GM12878 (cell line): ENCODE measurements around the gene NEU1.

ENCODE experiments used
- EED ChIP-seq: sonication (generic); IDR thresholded peaks from 2 replicates; pipeline ENCODE4 v1.6.1; 2016; ENCODE audit warnings: antibody characterized with exemption, low read depth
- PAX5 ChIP-seq: IDR thresholded peaks from 2 replicates; pipeline ENCODE4 v1.6.1; 2011; ENCODE audit warnings: low read depth, low read length, borderline replicate concordance
- POLR2A ChIP-seq: IDR thresholded peaks from 2 replicates; pipeline ENCODE4 v1.6.1; 2011; ENCODE audit warnings: low read depth, mild to moderate bottlenecking, low read length
- SMAD1 ChIP-seq: fragments of 450-650 bp; IDR thresholded peaks from 2 replicates; pipeline ENCODE4 v1.6.1; 2018; ENCODE audit warnings: mild to moderate bottlenecking, low read depth; ENCODE audit not compliant: partially characterized antibody
- SP1 ChIP-seq: IDR thresholded peaks from one replicate; pipeline ENCODE4 v1.6.1; 2011; ENCODE audit warnings: low read depth, low read length
- STAT1 ChIP-seq: fragments of 450-650 bp; conservative IDR thresholded peaks from 2 replicates; pipeline ENCODE4 v1.6.1; 2014; ENCODE audit warnings: antibody characterized with exemption, mild to moderate bottlenecking

- no peak for TF ChIP-seq POLR2A
- TF ChIP-seq PAX5: no peak
- TF ChIP-seq SP1: no peak
- no peak for TF ChIP-seq SMAD1
- no peak for TF ChIP-seq EED
- no peak for TF ChIP-seq STAT1
Measured at GRCh38 chr6:31829633-31830283, 32.9 kb downstream of the NEU1 start.
